Common myeloid progenitor, CD34-positive (primary cell): Measurements from ENCODE around the gene INO80B.
A peak's percentile ranks its signal among the peaks of the same experiment; 100 is the strongest.
"Not testable (repeated sequence)": the region's sequence is repeated elsewhere in the genome, so short reads cannot be mapped to it uniquely, and the experiment has no call there.

ENCODE experiments used
- CTCF ChIA-PET: fragments of 350-600 bp; sonication (Branson Sonifier 250); formaldehyde crosslinking; loops from one replicate; lab custom pipeline; 2021; ENCODE audit warnings: antibody characterized with exemption; lab: Charles Lee
- POLR2A ChIA-PET: fragments of 350-600 bp; sonication (Branson Sonifier 250); formaldehyde crosslinking; loops from one replicate; lab custom pipeline; 2021; ENCODE audit warnings: antibody characterized with exemption; lab: Charles Lee
- DNase-seq, 3 donors: peaks; one replicate each; pipeline versions ENCODE4 v3.0.0 to v3.0.0-alpha.2; 2013
- H3K27ac ChIP-seq, 2 experiments: 1 replicate in 1 of 2; 2 replicates in 1 of 2; pipeline ENCODE4 v1.7.0; 2013; ENCODE audit warnings: inconsistent platforms in 2 of 2, low read length in 2 of 2, mild to moderate bottlenecking in 2 of 2, low read depth in 1 of 2, moderate library complexity in 1 of 2; ENCODE audit not compliant: severe bottlenecking in 2 of 2, insufficient read depth in 1 of 2, poor library complexity in 1 of 2
- H3K27me3 ChIP-seq, 5 experiments: replicated peaks in 2 of 5; 1 replicate in 3 of 5; 2 replicates in 2 of 5; pipeline versions ENCODE4 v1.6.1 to v1.7.0; 2013; ENCODE audit warnings: low read length in 4 of 5, mild to moderate bottlenecking in 2 of 5, moderate library complexity in 2 of 5, inconsistent platforms in 1 of 5; ENCODE audit not compliant: insufficient read depth in 5 of 5, control insufficient read depth in 4 of 5
- H3K36me3 ChIP-seq, 4 experiments: 1 replicate in 2 of 4; 2 replicates in 2 of 4; pipeline versions ENCODE4 v1.6.1 to v1.7.0; 2013; ENCODE audit warnings: low read length in 3 of 4, control low read depth in 1 of 4, mild to moderate bottlenecking in 1 of 4; ENCODE audit not compliant: control insufficient read depth in 4 of 4, insufficient read depth in 4 of 4
- H3K4me1 ChIP-seq, 4 experiments: 1 replicate in 3 of 4; 2 replicates in 1 of 4; pipeline versions ENCODE4 v1.6.1 to v1.7.1; 2013; ENCODE audit warnings: low read length in 3 of 4, mild to moderate bottlenecking in 3 of 4, control low read depth in 1 of 4, inconsistent platforms in 1 of 4, moderate library complexity in 1 of 4; ENCODE audit not compliant: control insufficient read depth in 4 of 4, insufficient read depth in 4 of 4; ENCODE audit errors: control extremely low read depth in 1 of 4
- H3K4me3 ChIP-seq, 7 experiments: 1 replicate in 4 of 7; 2 replicates in 3 of 7; pipeline versions ENCODE4 v1.5.1 to v1.7.0; 2013; ENCODE audit warnings: mild to moderate bottlenecking in 7 of 7, low read length in 6 of 7, moderate library complexity in 6 of 7, inconsistent platforms in 2 of 7, low read depth in 2 of 7, control low read depth in 1 of 7; ENCODE audit not compliant: insufficient read depth in 4 of 7, control insufficient read depth in 1 of 7; ENCODE audit errors: extremely low read depth in 1 of 7
- H3K9me3 ChIP-seq, 5 experiments: 1 replicate in 4 of 5; 2 replicates in 1 of 5; pipeline versions ENCODE4 v1.6.1 to v1.7.1; 2013; ENCODE audit warnings: low read length in 4 of 5, mild to moderate bottlenecking in 2 of 5, inconsistent platforms in 1 of 5, low read depth in 1 of 5, moderate library complexity in 1 of 5; ENCODE audit not compliant: control insufficient read depth in 4 of 5, insufficient read depth in 2 of 5; ENCODE audit errors: control extremely low read depth in 1 of 5
- WGBS: methylation state at CpG from one replicate; pipeline ENCODE4 v1.1.5; 2013; ENCODE audit not compliant: insufficient coverage; 5-methylcytosine and 5-hydroxymethylcytosine counted together

The INO80B gene

GRCh38 chr2:74420443-74421103, 34.3 kb upstream of the INO80B start:
- H3K4me3 ChIP-seq, result peak overlapping the region in 5 of 7 experiments; percentile 68 to 92 (median 83)
- peaks cover 0 to 11% (median 6%) of the 10 kb centered on the region in 4 experiments for H3K36me3 ChIP-seq
- 82% methylated on average over 17 of the region's 19 CpGs for WGBS
- ChIA-PET POLR2A (interaction anchor here (0.7 to 1.7 kb wide), 2 partner anchors 37 to 168 kb away, joined by 4 to 6 read pairs; partner anchors contain the start of gene WBP1), CTCF (interaction anchor here (0.7 to 1.3 kb wide), 6 partner anchors 11 to 36 kb away, joined by 3 to 4 read pairs (median 3); partner anchors contain the start of gene INO80B)
- H3K27me3 ChIP-seq, H3K9me3 ChIP-seq, DNase-seq: not testable (repeated sequence)
- peaks cover 0 to 20% (median 18%) of the 10 kb centered on the region in 4 experiments for H3K4me1 ChIP-seq
- peak overlapping the region in 1 of 2 experiments; percentile 80 for H3K27ac ChIP-seq

- peak within 1 kb of the TSS; percentile 80 for H3K27ac ChIP-seq
- peak within 1 kb of the TSS; percentile 47 to 92 (median 77) for H3K4me3 ChIP-seq
- DNase-seq, result peak; percentile 88 to 94 (median 93)
- no peaks in the 10 kb centered on the region for H3K27me3 ChIP-seq
- 0% methylated on average over 50 of the region's 57 CpGs for WGBS
- ChIA-PET CTCF (interaction anchor here (0.7 to 1.3 kb wide), 7 partner anchors 11 to 110 kb away, joined by 3 to 4 read pairs (median 3); partner anchors contain the start of gene INO80B), POLR2A (interaction anchor here (0.6 to 1.7 kb wide), 3 partner anchors 37 to 1205 kb away, joined by 3 to 6 read pairs (median 4); partner anchors contain the start of gene WBP1)
- H3K36me3 ChIP-seq, result peaks cover 0 to 19% (median 9%) of the 10 kb centered on the region in 4 experiments
- no peaks in the 10 kb centered on the region for H3K9me3 ChIP-seq
- H3K4me1 ChIP-seq, result peaks cover 0 to 19% (median 13%) of the 10 kb centered on the region in 4 experiments
Observed at GRCh38 chr2:74421221-74421870, 33.5 kb upstream of the INO80B start, which contains the start of the genes C2orf81 and WDR54. TSS of gene C2orf81 (minus strand) at chr2:74421619. CDS start at chr2:74421560, 59 bp downstream. TSS of gene WDR54 (plus strand) at chr2:74421730. CDS start at chr2:74422154, 424 bp downstream.

DNA sequence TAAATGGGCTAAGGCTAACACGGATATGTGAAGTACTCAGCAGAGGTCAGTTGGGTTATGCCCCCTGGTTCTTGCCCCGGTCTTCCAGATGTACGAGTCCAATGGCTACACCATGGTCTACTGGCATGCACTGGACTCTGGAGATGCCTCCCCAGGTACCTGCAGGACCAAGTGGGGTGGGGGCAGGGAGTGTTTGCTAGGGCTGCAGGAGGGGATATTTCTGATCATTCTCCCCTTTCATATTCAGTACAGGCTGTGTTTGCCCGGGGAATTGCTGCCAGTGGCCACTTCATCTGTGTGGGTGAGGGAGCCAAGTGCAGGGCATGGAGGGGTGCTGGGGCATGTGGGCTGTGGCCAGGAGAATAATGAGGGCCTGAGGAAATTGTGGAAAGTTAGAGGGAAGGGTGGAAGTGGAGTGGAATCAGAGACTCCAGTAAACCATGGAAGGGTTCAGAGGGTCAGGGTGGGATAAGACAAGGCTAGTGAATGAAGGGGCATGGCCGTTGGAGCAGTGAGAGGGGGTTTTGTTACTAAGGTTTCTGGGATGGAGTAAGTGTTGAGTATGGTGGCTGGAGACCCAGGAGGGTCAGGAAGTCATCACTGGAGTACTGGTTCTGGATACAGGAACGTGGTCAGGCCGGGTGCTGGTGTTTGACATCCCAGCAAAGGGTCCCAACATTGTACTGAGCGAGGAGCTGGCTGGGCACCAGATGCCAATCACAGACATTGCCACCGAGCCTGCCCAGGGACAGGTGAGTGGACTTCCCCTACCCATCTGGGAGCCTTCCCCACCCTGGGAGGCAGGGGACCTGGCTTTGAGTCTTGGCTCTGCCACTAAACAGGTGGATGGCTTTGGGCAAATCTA, 31.4 kb upstream of the INO80B start:
- 88% methylated on average over 4 of the region's 9 CpGs for WGBS
- POLR2A ChIA-PET, result no interaction called here
- no peak overlapping the region for H3K27ac ChIP-seq

DNA sequence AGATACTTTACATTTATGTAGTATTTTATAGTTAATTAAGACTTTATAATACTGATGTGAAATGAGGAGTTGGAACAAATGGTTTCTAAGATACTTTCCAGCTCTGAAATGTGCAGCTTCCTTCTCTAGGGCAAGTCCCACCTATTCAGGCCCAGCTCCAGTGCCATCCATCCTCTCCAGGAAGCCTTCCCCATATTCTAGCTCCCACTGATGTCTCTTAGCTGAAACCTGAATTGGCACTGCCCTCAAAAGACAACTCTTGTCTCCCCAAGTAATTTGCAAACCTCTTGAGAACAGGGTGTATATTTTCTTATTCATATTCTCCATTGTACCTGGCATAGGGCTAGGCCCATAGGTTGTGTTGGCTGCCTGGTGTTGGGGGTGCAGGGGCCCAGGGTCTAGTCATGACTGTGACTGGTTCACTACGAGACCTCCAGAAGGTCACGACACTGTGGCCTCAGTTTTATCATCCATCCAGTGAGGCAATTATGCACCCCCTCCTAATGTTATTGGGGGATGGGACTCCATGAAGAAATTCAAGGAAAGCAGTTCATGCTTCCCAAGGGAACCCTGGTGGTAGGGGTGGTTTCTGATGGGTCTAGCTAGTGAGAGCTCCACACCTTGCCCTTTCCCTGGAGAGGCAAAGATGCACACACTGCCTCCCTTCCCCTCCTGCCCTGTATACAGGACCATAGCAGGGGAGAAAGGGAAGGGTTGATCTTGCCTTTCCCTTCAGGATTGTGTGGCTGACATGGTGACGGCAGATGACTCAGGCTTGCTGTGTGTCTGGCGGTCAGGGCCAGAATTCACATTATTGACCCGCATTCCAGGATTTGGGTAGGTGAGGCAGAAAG, 30.5 kb upstream of the INO80B start:
- 80% methylated on average over 1 of the region's 5 CpGs for WGBS
- peaks cover 2 to 49% (median 31%) of the 10 kb centered on the region in 4 experiments for H3K36me3 ChIP-seq
- POLR2A ChIA-PET, result no interaction called here
- H3K9me3 ChIP-seq, result no peaks in the 10 kb centered on the region
- peaks cover 0 to 19% (median 13%) of the 10 kb centered on the region in 4 experiments for H3K4me1 ChIP-seq
- no peak overlapping the region for H3K4me3 ChIP-seq
- DNase-seq, result no peak
- no peak overlapping the region for H3K27ac ChIP-seq
- CTCF ChIA-PET, result interaction anchor here (0.6 to 1.1 kb wide), 5 partner anchors 16 to 40 kb away, joined by 3 read pairs; no protein-coding TSS in a partner anchor
- no peaks in the 10 kb centered on the region for H3K27me3 ChIP-seq

More for the DNA sequence above, 31.4 kb upstream of the INO80B start:
- peaks cover 0 to 19% (median 13%) of the 10 kb centered on the region in 4 experiments for H3K4me1 ChIP-seq
- H3K9me3 ChIP-seq, result no peaks in the 10 kb centered on the region
- H3K27me3 ChIP-seq, result no peaks in the 10 kb centered on the region
- CTCF ChIA-PET, result interaction anchor here (0.9 to 1.3 kb wide), 4 partner anchors 16 to 41 kb away, joined by 3 read pairs; no protein-coding TSS in a partner anchor
- H3K4me3 ChIP-seq, result no peak overlapping the region
- peaks cover 0 to 40% (median 22%) of the 10 kb centered on the region in 4 experiments for H3K36me3 ChIP-seq
- no peak for DNase-seq

DNA sequence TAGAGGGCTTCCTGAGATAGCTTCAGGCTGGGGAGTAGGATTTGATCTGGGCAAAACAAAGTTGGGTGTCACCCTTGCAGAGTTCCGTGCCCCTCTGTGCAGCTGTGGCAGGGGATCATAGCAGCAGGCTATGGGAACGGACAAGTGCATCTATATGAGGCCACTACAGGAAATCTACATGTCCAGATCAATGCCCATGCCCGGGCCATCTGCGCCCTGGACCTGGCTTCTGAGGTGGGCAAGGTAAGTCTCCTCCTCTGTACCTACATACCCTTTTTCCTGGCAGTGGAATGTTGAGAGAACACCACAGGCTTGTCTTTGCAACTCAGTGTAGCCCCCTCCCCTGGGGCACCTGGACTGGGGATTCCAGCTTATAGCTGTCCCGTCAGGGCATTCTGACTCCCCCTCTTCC, 29.9 kb upstream of the INO80B start:
- no peaks in the 10 kb centered on the region for H3K9me3 ChIP-seq
- peaks cover 0 to 19% (median 13%) of the 10 kb centered on the region in 4 experiments for H3K4me1 ChIP-seq
- H3K4me3 ChIP-seq, result no peak overlapping the region
- WGBS, result 95% methylated on average over 5 of the region's 5 CpGs
- DNase-seq, result no peak
- H3K27ac ChIP-seq, result no peak overlapping the region
- H3K36me3 ChIP-seq, result peaks cover 2 to 55% (median 38%) of the 10 kb centered on the region in 4 experiments
- ChIA-PET CTCF (interaction anchor here (0.6 to 1.0 kb wide), 3 partner anchors 12 to 22 kb away, joined by 3 read pairs; no protein-coding TSS in a partner anchor), POLR2A (no interaction called here)
- H3K27me3 ChIP-seq, result no peaks in the 10 kb centered on the region
